Measurements from ENCODE around the gene RGS19. TPM values are rescaled to one million over a fixed set of nuclear protein-coding genes. Genes with fewer than 3 reads are reported as not detected.
"Not testable (repeated sequence)": the region's sequence is repeated elsewhere in the genome, so short reads cannot be mapped to it uniquely, and the experiment has no call there.

The RGS19 gene
- total RNA-seq, 1 donor from 2014 or later = 21.8 TPM

GRCh38 chr20:64091340-64091739 is 12.0 kb upstream of the RGS19 start:
- H3K4me3 ChIP-seq (ENCODE audit: low read depth, low read length) = no peak overlapping the region
- no peak for TF ChIP-seq CTCF (conservative IDR thresholded peaks at IDR 0.05; ENCODE audit: low read depth, low read length)
- DNase-seq (ENCODE audit: low read depth) = no peak

- DNase-seq (ENCODE audit: low read depth) = no peak
- H3K4me3 ChIP-seq (ENCODE audit: low read depth, low read length) = no peak overlapping the region
- TF ChIP-seq CTCF (conservative IDR thresholded peaks at IDR 0.05; ENCODE audit: low read depth, low read length) = no peak
Measured at GRCh38 chr20:64090165-64090564, 10.8 kb upstream of the RGS19 start.

GRCh38 chr20:64088586-64088985 is 9.3 kb upstream of the RGS19 start:
- not testable (repeated sequence) for DNase-seq (ENCODE audit: low read depth); H3K4me3 ChIP-seq (ENCODE audit: low read depth, low read length)

- not testable (repeated sequence) for H3K4me3 ChIP-seq (ENCODE audit: low read depth, low read length)
Measured at GRCh38 chr20:64087226-64087825, 8.0 kb upstream of the RGS19 start.

GRCh38 chr20:64086801-64087200 is 7.5 kb upstream of the RGS19 start:
- no peak overlapping the region for H3K4me3 ChIP-seq (ENCODE audit: low read depth, low read length)
- DNase-seq (ENCODE audit: low read depth) = no peak
- TF ChIP-seq CTCF (conservative IDR thresholded peaks at IDR 0.05; ENCODE audit: low read depth, low read length) = no peak

More at GRCh38 chr20:64087226-64087825, 8.0 kb upstream of the RGS19 start:
- DNase-seq (ENCODE audit: low read depth) = not testable (repeated sequence)

- DNase-seq (ENCODE audit: low read depth) = no peak
- TF ChIP-seq CTCF (conservative IDR thresholded peaks at IDR 0.05; ENCODE audit: low read depth, low read length) = no peak
- H3K4me3 ChIP-seq (ENCODE audit: low read depth, low read length) = no peak overlapping the region
Measured at GRCh38 chr20:64084685-64085152, 5.4 kb upstream of the RGS19 start.

GRCh38 chr20:64083804-64084684 is 4.7 kb upstream of the RGS19 start, which contains the start of gene LKAAEAR1:
Gene LKAAEAR1 (minus strand): TSS chr20:64084398. CDS start chr20:64084219, 179 bp downstream.
- H3K4me3 ChIP-seq (ENCODE audit: low read depth, low read length) = peak within 1 kb of the TSS; percentile 45
- DNase-seq (ENCODE audit: low read depth) = no peak

More at GRCh38 chr20:64083804-64084684, 4.7 kb upstream of the RGS19 start, which contains the start of gene LKAAEAR1:
- TF ChIP-seq CTCF (conservative IDR thresholded peaks at IDR 0.05; ENCODE audit: low read depth, low read length) = no peak
